Measurements from ENCODE around the gene CRYGD.

DNA sequence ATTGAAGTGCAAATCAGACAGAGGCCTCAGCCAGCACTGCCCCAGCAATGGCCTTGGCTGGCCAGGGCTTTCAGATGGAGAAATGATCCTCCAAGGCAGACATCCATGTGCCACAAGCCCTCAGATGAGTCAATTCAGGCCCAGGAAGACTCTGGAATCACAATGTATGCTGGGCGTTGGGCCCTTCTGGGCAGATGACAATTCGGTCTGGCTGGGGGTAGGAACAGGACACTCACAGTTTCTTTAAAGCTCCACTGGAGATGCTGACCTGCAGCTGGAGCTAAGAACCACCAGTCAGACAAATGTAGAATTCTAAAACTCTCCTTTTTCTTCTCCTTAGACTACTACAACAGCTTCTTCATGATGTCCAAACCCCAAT, 12.4 kb upstream of the CRYGD start:
- TF ChIP-seq, protein P1, sequence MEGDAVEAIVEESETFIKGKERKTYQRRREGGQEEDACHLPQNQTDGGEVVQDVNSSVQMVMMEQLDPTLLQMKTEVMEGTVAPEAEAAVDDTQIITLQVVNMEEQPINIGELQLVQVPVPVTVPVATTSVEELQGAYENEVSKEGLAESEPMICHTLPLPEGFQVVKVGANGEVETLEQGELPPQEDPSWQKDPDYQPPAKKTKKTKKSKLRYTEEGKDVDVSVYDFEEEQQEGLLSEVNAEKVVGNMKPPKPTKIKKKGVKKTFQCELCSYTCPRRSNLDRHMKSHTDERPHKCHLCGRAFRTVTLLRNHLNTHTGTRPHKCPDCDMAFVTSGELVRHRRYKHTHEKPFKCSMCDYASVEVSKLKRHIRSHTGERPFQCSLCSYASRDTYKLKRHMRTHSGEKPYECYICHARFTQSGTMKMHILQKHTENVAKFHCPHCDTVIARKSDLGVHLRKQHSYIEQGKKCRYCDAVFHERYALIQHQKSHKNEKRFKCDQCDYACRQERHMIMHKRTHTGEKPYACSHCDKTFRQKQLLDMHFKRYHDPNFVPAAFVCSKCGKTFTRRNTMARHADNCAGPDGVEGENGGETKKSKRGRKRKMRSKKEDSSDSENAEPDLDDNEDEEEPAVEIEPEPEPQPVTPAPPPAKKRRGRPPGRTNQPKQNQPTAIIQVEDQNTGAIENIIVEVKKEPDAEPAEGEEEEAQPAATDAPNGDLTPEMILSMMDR (IDR thresholded peaks at IDR 0.05), result no peak
- TF ChIP-seq HDAC2 (IDR thresholded peaks at IDR 0.05) (no peak), RAD21 (conservative IDR thresholded peaks at IDR 0.05 in 1 of 2, IDR thresholded peaks at IDR 0.05 in 1 of 2) (no peak), EP300 (IDR thresholded peaks at IDR 0.05) (no peak), KDM5A (IDR thresholded peaks at IDR 0.05) (no peak), JUN (IDR thresholded peaks at IDR 0.05) (no peak), JUNB (IDR thresholded peaks at IDR 0.05) (no peak), POLR2A (IDR thresholded peaks at IDR 0.05; ENCODE audit: low read length) (no peak), MAX (IDR thresholded peaks at IDR 0.05) (no peak), NFE2L2 (conservative IDR thresholded peaks at IDR 0.05; ENCODE audit: low read length) (no peak), EHMT2 (IDR thresholded peaks at IDR 0.05; ENCODE audit: low read depth) (no peak)
- TF ChIP-seq, protein P2, sequence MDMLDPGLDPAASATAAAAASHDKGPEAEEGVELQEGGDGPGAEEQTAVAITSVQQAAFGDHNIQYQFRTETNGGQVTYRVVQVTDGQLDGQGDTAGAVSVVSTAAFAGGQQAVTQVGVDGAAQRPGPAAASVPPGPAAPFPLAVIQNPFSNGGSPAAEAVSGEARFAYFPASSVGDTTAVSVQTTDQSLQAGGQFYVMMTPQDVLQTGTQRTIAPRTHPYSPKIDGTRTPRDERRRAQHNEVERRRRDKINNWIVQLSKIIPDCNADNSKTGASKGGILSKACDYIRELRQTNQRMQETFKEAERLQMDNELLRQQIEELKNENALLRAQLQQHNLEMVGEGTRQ (IDR thresholded peaks at IDR 0.05), result no peak
- TF ChIP-seq, protein P3, sequence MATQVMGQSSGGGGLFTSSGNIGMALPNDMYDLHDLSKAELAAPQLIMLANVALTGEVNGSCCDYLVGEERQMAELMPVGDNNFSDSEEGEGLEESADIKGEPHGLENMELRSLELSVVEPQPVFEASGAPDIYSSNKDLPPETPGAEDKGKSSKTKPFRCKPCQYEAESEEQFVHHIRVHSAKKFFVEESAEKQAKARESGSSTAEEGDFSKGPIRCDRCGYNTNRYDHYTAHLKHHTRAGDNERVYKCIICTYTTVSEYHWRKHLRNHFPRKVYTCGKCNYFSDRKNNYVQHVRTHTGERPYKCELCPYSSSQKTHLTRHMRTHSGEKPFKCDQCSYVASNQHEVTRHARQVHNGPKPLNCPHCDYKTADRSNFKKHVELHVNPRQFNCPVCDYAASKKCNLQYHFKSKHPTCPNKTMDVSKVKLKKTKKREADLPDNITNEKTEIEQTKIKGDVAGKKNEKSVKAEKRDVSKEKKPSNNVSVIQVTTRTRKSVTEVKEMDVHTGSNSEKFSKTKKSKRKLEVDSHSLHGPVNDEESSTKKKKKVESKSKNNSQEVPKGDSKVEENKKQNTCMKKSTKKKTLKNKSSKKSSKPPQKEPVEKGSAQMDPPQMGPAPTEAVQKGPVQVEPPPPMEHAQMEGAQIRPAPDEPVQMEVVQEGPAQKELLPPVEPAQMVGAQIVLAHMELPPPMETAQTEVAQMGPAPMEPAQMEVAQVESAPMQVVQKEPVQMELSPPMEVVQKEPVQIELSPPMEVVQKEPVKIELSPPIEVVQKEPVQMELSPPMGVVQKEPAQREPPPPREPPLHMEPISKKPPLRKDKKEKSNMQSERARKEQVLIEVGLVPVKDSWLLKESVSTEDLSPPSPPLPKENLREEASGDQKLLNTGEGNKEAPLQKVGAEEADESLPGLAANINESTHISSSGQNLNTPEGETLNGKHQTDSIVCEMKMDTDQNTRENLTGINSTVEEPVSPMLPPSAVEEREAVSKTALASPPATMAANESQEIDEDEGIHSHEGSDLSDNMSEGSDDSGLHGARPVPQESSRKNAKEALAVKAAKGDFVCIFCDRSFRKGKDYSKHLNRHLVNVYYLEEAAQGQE (IDR thresholded peaks at IDR 0.05), result no peak

Measured in A549 (cell line).